GM19468 (cell line): Measurements from ENCODE around the gene ATXN10.

Experiments used
- ATAC-seq: cut with Tn5 transposase; IDR thresholded peaks from one replicate; pipeline ENCODE4 v1.9.1; 2021; ENCODE audit warnings: mild to moderate bottlenecking, moderate library complexity, moderate number of reproducible peaks; ENCODE audit not compliant: unreplicated experiment; ENCODE audit errors: extremely low read depth

ATXN10 gene

GRCh38 chr22:45867118-45867905 is 195.7 kb downstream of the ATXN10 start:
- ATAC-seq: no peak

- no peak for ATAC-seq
Observed at GRCh38 chr22:45867906-45868555, 196.4 kb downstream of the ATXN10 start.

- ATAC-seq: no peak
Observed at GRCh38 chr22:45868571-45869339, 197.1 kb downstream of the ATXN10 start.

GRCh38 chr22:45869340-45869847 is 197.8 kb downstream of the ATXN10 start:
- no peak for ATAC-seq

- ATAC-seq: no peak
Observed at GRCh38 chr22:45870011-45870410, 198.4 kb downstream of the ATXN10 start.

- no peak for ATAC-seq
Observed at GRCh38 chr22:45871721-45872120, 200.1 kb downstream of the ATXN10 start.

GRCh38 chr22:45872659-45873263 is 201.1 kb downstream of the ATXN10 start:
- no peak for ATAC-seq

- no peak for ATAC-seq
Observed at GRCh38 chr22:45876136-45877035, 204.8 kb downstream of the ATXN10 start.

GRCh38 chr22:45877036-45877380 is 205.4 kb downstream of the ATXN10 start:
- ATAC-seq: no peak

- no peak for ATAC-seq
Observed at GRCh38 chr22:45877651-45878050, 206.0 kb downstream of the ATXN10 start.

GRCh38 chr22:45878051-45878781 is 206.6 kb downstream of the ATXN10 start:
- no peak for ATAC-seq

GRCh38 chr22:45878901-45879551 is 207.4 kb downstream of the ATXN10 start:
- ATAC-seq: no peak

- ATAC-seq: no peak
Observed at GRCh38 chr22:45879552-45879949, 207.9 kb downstream of the ATXN10 start.

- no peak for ATAC-seq
Observed at GRCh38 chr22:45880091-45880715, 208.6 kb downstream of the ATXN10 start.

- no peak for ATAC-seq
Observed at GRCh38 chr22:45880716-45881523, 209.3 kb downstream of the ATXN10 start.

GRCh38 chr22:45881524-45881875 is 209.9 kb downstream of the ATXN10 start:
- no peak for ATAC-seq
